Progenitor cell of endocrine pancreas (in vitro differentiated cells): Measurements from ENCODE around the gene SLC48A1. TPM values are rescaled to one million over a fixed set of nuclear protein-coding genes. Genes with fewer than 3 reads are reported as not detected.
A peak's percentile ranks its signal among the peaks of the same experiment; 100 is the strongest.

Experiments used
- DNase-seq: peaks from one replicate; pipeline ENCODE4 v3.0.0; 2021; ENCODE audit warnings: low spot score; ENCODE audit not compliant: unreplicated experiment
- H3K27ac Mint-ChIP-seq: 2 replicates; pipeline ENCODE4 v1.8.0; 2021; ENCODE audit warnings: mild to moderate bottlenecking, moderate library complexity, mixed read lengths
- H3K27me3 Mint-ChIP-seq: 2 replicates; pipeline ENCODE4 v1.8.0; 2021; ENCODE audit warnings: mixed read lengths
- H3K36me3 Mint-ChIP-seq: 2 replicates; pipeline ENCODE4 v1.8.0; 2022; ENCODE audit warnings: mixed read lengths; ENCODE audit not compliant: insufficient read depth
- H3K4me1 Mint-ChIP-seq: 2 replicates; pipeline ENCODE4 v1.8.0; 2021; ENCODE audit warnings: low read depth, mixed read lengths
- H3K4me3 Mint-ChIP-seq: 2 replicates; pipeline ENCODE4 v1.8.0; 2021; ENCODE audit warnings: low read depth, mild to moderate bottlenecking, moderate library complexity, mixed read lengths
- H3K9me3 Mint-ChIP-seq: 2 replicates; pipeline ENCODE4 v1.8.0; 2021; ENCODE audit warnings: low read depth, mixed read lengths
- CTCF ChIP-seq: fragments of 200-600 bp; sonication (generic); IDR thresholded peaks from one replicate; pipeline ENCODE4 v1.5.0; 2021; ENCODE audit warnings: antibody characterized with exemption, mild to moderate bottlenecking; ENCODE audit not compliant: unreplicated experiment
- total RNA-seq: library from RNA; stranded (reverse); gene quantifications from 2 replicates; pipeline ENCODE4 v1.2.1, GENCODE V29; 2021

Gene SLC48A1
- total RNA-seq, 1 donor from 2014 or later: 15.1 TPM

- H3K36me3 Mint-ChIP-seq: no peaks in the 10 kb centered on the region
- DNase-seq: no peak
- H3K27ac Mint-ChIP-seq: no peak overlapping the region
- H3K4me1 Mint-ChIP-seq: peaks cover 19% of the 10 kb centered on the region
- no peak overlapping the region for H3K4me3 Mint-ChIP-seq
- no peaks in the 10 kb centered on the region for H3K9me3 Mint-ChIP-seq
- no peak for TF ChIP-seq CTCF
- peaks cover 3% of the 10 kb centered on the region for H3K27me3 Mint-ChIP-seq
Observed at GRCh38 chr12:47731723-47732122, 41.3 kb upstream of the SLC48A1 start.

GRCh38 chr12:47732504-47732903 is 40.5 kb upstream of the SLC48A1 start:
- H3K36me3 Mint-ChIP-seq: no peaks in the 10 kb centered on the region
- no peak for DNase-seq
- H3K27me3 Mint-ChIP-seq: peaks cover 3% of the 10 kb centered on the region
- H3K27ac Mint-ChIP-seq: no peak overlapping the region
- TF ChIP-seq CTCF: no peak
- H3K4me3 Mint-ChIP-seq: no peak overlapping the region
- H3K4me1 Mint-ChIP-seq: peaks cover 22% of the 10 kb centered on the region
- H3K9me3 Mint-ChIP-seq: no peaks in the 10 kb centered on the region

GRCh38 chr12:47733142-47733541 is 39.9 kb upstream of the SLC48A1 start:
- H3K9me3 Mint-ChIP-seq: no peaks in the 10 kb centered on the region

GRCh38 chr12:47734725-47735480 is 38.1 kb upstream of the SLC48A1 start:
- TF ChIP-seq CTCF: no peak
- Mint-ChIP-seq H3K4me1 (peaks cover 13% of the 10 kb centered on the region), H3K36me3 (no peaks in the 10 kb centered on the region), H3K27ac (peak overlapping the region; percentile 49), H3K9me3 (no peaks in the 10 kb centered on the region), H3K4me3 (no peak overlapping the region), H3K27me3 (peaks cover 3% of the 10 kb centered on the region)
- DNase-seq: no peak

More at GRCh38 chr12:47733142-47733541, 39.9 kb upstream of the SLC48A1 start:
- Mint-ChIP-seq H3K4me3 (no peak overlapping the region), H3K27me3 (peaks cover 3% of the 10 kb centered on the region), H3K36me3 (no peaks in the 10 kb centered on the region), H3K4me1 (peaks cover 22% of the 10 kb centered on the region), H3K27ac (no peak overlapping the region)
- TF ChIP-seq CTCF: no peak
- no peak for DNase-seq

- no peak overlapping the region for H3K4me3 Mint-ChIP-seq
Observed at GRCh38 chr12:47735649-47736048, 37.4 kb upstream of the SLC48A1 start.

More at GRCh38 chr12:47735649-47736048, 37.4 kb upstream of the SLC48A1 start:
- peaks cover 3% of the 10 kb centered on the region for H3K27me3 Mint-ChIP-seq
- H3K27ac Mint-ChIP-seq: no peak overlapping the region
- H3K9me3 Mint-ChIP-seq: no peaks in the 10 kb centered on the region
- no peaks in the 10 kb centered on the region for H3K36me3 Mint-ChIP-seq
- no peak for TF ChIP-seq CTCF
- H3K4me1 Mint-ChIP-seq: peaks cover 6% of the 10 kb centered on the region
- DNase-seq: no peak
